HG03060 (cell line): Measurements from ENCODE around the gene WARS2.

Experiments used
- ATAC-seq: cut with Tn5 transposase; IDR thresholded peaks from one replicate; pipeline ENCODE4 v1.9.1; 2021; ENCODE audit warnings: low read depth, moderate number of reproducible peaks; ENCODE audit not compliant: unreplicated experiment

Gene WARS2

GRCh38 chr1:119038363-119038762, 102.1 kb downstream of the WARS2 start:
- no peak for ATAC-seq

DNA sequence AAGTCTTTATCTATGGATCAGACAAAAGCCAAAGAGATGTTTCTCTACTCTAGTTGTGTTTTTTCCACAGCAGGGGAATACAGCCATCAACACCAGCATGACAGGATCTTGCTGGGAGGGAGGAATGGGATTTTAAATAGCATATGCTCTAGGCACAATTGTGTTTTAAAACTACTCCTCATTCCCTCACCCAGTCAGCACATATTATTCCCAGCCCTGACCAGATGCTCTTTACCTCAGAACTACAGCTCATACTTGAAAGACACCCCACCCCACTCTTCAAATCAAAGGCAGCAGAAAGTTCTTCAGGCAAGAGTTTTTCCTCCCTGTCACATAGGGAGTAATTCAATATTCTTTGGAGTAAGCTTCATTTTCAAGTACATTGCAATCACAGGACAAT, 106.1 kb downstream of the WARS2 start:
- no peak for ATAC-seq

DNA sequence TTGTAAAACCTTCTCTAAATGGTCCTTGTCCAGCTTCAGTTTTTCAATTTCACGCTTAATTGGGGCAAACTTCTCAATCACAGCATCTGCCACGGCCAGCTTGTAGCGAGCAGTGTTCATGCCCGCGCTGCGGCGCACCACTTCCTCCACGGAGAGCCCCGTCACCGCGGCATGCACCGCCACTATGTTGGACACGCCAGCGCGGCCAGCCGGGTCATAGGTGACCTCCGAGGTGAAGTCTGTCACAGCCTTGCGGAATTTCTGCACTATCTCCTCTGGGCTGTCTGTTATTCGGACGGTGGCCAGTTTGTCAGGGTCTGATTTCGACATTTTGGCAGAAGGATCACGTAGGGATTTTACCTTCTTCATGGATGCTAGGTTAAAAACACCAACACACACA, 107.5 kb downstream of the WARS2 start:
- no peak for ATAC-seq

DNA sequence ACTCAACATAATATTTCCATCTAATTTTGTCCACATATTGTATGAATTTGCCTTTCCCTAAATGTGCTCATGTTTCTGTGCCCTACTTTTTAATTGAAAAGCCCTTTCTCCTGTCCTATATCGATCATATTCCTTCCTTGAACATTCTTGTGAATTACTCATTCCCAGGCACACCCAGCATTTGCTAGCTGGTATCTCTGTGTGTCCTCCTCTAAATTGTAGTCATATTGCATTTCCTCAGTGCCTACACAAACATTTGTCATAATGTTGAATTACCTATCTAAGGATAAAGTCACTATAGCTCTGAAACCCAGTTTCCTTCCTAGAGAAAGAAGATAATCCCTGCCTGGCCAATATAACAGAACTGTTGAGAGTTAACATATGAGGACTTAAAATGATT, 112.7 kb downstream of the WARS2 start:
- ATAC-seq, result no peak

- no peak for ATAC-seq
Observed at GRCh38 chr1:119026956-119027355, 113.5 kb downstream of the WARS2 start.

- ATAC-seq, result no peak
Observed at GRCh38 chr1:119015547-119015946, 124.9 kb downstream of the WARS2 start.

DNA sequence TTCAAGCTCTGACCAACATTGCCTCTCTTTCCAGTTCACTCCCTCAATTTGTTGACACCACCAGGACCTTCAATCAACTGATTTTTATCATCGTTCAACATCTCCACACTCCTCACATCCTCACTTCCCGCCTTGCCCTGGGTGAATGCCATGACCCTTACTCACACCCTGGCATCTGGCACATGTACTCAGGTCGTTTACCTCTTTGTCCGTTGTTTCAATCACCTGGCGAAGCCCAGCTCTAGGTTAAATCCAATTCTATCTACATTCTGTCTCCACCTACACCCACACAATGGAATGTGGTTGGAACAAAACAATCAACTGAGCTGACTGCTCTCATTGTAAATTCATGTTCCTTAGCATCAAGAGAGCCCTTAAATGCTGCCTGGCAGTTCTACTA, 128.1 kb downstream of the WARS2 start:
- no peak for ATAC-seq

GRCh38 chr1:119011706-119012105, 128.7 kb downstream of the WARS2 start:
- ATAC-seq, result no peak

- no peak for ATAC-seq
Observed at GRCh38 chr1:119011116-119011515, 129.3 kb downstream of the WARS2 start.

DNA sequence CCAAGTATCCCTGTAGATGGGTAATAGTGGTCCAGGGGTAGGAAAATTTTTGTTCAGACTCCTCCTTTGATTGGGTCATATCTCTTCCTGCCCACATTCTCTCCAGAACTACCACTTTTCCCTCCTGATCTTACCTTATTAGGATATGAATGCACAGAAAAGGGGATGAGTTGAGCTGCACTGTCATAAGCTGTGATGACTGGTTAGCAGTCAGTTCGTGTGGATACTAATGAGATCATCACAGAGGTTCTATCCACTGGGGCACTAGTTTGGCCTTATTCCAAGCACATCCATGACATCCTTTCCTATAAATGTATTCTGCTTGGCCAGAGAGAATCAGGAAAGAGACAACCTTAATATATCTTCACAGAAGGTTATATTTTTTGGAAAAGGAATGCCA, 130.3 kb downstream of the WARS2 start:
- ATAC-seq, result no peak

GRCh38 chr1:119009312-119009655, 131.2 kb downstream of the WARS2 start:
- ATAC-seq, result no peak

GRCh38 chr1:119008483-119009311, 131.8 kb downstream of the WARS2 start:
- no peak for ATAC-seq

DNA sequence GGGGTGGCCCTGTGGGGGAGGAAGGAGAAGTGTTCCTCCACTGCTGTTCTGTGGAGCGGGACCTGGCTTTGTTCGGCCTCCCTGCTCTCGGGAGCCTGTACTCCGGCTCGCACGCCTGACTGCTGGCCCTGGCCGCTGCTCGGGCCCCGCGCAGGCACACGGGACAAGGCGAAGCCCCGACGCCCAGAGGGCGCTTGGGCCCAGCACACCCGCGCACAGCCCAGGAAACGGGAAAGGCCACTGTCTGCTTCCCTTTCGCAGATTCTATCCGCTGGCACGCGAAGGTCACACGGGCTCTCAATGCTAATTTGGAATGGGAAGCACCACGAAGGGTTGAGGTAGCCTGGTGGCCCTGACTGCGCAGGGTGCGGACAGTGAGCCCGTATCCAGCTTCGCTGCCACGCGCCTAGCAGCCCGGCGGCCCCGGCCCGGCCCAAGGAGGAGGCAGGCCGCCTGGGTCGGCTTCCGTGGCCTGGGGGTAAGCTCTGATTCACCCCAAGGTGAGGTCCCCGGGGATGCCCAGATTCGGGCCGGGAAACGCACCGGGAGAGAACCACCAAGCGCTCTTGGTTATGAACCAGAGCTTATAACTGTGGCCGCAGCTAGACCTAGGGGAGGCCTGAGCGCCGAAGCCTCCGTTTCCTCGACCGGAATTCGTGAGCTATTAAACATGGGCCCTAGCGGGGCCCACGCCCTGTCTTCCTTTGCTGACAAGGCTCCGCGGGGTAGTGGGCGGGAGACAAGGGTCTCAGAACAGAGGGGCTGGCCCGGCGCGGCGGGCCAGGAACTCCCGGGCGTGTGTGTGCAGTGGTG, 132.6 kb downstream of the WARS2 start:
- no peak for ATAC-seq

DNA sequence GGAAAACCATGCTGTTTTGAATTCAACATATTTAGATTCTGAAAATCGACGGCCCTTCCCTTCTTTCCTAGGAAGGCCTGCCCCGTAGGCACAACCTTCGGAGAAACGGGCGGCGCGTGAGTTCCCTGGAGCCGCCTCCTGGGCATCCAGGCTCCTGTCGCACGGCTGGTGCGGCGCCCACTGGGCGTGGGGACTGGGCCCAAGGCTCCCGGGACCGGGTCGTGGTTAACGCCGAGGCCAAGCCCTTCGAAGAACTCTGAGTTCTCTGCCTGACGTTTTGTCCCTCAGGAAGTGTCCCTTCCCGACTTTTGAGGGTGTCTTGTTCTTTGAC, 133.1 kb downstream of the WARS2 start:
- no peak for ATAC-seq

GRCh38 chr1:119006406-119007279, 133.8 kb downstream of the WARS2 start:
- no peak for ATAC-seq

DNA sequence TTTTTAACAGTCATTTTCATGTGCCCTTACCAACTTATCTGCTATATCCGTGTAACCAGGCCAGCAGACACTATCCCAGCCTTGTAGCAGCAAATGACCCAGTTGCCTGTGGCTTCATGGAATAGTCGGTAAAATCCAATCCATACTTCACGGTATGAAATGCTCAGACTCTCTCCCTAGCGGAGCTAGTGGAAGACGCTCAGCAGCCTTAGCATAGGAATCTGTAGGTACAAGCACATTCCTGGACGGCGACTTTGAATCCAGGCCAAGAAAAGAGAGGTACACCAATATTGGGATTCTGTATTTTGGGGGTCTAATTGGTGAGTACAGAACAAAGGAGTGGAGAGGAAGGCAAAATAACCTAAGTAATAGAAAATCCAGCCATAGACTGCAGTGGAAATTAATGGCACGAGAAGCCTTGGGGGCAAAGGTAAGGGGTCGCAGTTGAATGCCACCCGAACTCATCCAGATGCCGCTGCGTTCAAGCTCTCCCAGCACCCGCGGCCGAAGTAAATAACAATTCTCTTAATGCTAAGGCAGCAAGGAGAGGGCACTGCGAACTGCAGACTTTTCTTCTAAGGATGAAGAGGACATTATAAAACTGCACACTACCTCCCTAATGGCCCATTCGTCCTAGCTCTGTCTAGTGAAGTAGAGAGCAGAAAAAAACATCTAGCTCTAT, 134.6 kb downstream of the WARS2 start:
- ATAC-seq, result no peak

DNA sequence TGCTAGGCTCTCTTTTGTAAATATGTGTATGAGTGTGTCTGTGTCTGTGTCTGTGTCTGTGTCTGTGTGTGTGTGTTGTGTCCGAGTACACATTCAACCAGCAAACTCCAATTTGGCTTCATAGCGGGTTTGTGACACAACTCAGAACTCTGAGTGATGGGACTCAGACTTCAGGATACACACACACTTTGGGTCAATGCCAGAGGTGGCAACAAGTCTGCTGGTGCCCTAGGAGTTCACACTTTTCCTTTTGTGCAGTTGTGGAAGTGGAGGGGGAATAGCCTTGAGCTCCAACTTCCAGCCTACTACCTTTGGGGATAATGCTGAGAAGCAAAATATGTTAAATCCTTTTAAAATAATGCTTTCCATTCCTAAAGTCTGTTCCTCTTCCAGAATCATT, 135.7 kb downstream of the WARS2 start:
- ATAC-seq, result no peak

- ATAC-seq, result no peak
Observed at GRCh38 chr1:119004129-119004527, 136.3 kb downstream of the WARS2 start.

DNA sequence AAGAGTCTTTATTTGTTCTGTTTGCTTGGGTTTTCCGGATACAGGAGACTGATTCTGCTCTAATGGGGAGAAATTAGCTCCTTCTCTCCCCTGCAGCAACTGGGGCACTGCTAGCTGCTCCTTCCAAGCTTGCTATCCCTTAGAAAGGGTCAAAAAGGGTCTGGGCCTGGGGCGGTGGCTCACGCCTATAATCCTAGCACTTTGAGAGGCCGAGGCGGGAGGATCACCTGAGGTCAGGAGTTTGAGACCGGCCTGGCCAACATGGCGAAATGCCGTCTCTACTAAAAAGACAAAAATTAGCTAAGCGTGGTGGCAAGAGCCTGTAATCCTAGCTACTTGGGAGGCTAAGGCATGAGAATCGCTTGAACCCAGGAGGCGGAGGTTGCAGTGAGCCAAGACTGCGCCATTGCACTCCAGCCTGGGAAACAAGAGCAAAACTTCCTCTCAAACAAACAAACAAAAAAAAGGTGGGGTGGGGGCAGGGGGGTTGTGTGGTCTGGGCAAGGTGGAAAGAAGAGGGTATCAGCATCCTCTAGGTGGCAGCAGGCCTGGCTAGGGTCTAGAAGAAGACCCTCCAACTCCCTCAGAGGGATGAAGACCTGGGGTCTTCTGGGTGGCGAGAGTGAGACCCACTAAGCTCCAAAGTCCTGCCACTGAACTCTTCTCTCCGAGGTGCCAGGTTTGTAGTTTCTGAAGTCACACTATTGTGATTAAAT, 136.9 kb downstream of the WARS2 start:
- ATAC-seq, result no peak
